Neural progenitor cell (in vitro differentiated cells): ENCODE measurements around the gene MACROH2A2. TPM values are rescaled to one million over a fixed set of nuclear protein-coding genes. Genes with fewer than 3 reads are reported as not detected.

Experiments used
- DNase-seq: peaks from one replicate; pipeline ENCODE4 v3.0.0-alpha.2; 2016; ENCODE audit warnings: low spot score
- H2AFZ ChIP-seq: fragments of 200-600 bp; sonication (generic); replicated peaks from 2 replicates; pipeline ENCODE4 v1.6.1; 2016; ENCODE audit warnings: antibody characterized with exemption
- H3F3A ChIP-seq: fragments of 200-600 bp; sonication (generic); 2 replicates; pipeline ENCODE4 v1.6.1; 2016; ENCODE audit warnings: antibody characterized with exemption, low read depth
- H3K27ac ChIP-seq: fragments of 200-600 bp; sonication (generic); 2 replicates; pipeline ENCODE4 v1.5.1; 2016; ENCODE audit warnings: mild to moderate bottlenecking
- H3K27me3 ChIP-seq: fragments of 200-600 bp; sonication (generic); 2 replicates; pipeline ENCODE4 v1.6.1; 2016; ENCODE audit warnings: mild to moderate bottlenecking, moderate library complexity
- H3K36me3 ChIP-seq: fragments of 200-600 bp; sonication (generic); 2 replicates; pipeline ENCODE4 v1.5.1; 2016
- H3K4me1 ChIP-seq: fragments of 200-600 bp; sonication (generic); 2 replicates; pipeline ENCODE4 v1.6.1; 2016; ENCODE audit warnings: mixed run types
- H3K4me2 ChIP-seq: fragments of 200-600 bp; sonication (generic); 2 replicates; pipeline ENCODE4 v1.6.1; 2016
- H3K4me3 ChIP-seq: fragments of 200-600 bp; sonication (generic); 2 replicates; pipeline ENCODE4 v1.5.1; 2016
- H3K79me2 ChIP-seq: fragments of 200-600 bp; sonication (generic); 2 replicates; pipeline ENCODE4 v1.6.1; 2016; ENCODE audit warnings: low read depth
- H3K9ac ChIP-seq: fragments of 200-600 bp; sonication (generic); 2 replicates; pipeline ENCODE4 v1.6.1; 2016
- H3K9me3 ChIP-seq: fragments of 200-600 bp; sonication (generic); 2 replicates; pipeline ENCODE4 v1.5.1; 2016; ENCODE audit warnings: low read depth
- H4K20me1 ChIP-seq: fragments of 200-600 bp; sonication (generic); 2 replicates; pipeline ENCODE4 v1.6.1; 2016; ENCODE audit warnings: low read depth
- H3K27ac Mint-ChIP-seq: 3 replicates; pipeline ENCODE4 v1.8.0; 2021; ENCODE audit warnings: mixed read lengths
- H3K27me3 Mint-ChIP-seq: 2 replicates; pipeline ENCODE4 v1.8.0; 2022; ENCODE audit warnings: low read depth, mild to moderate bottlenecking, inconsistent platforms, moderate library complexity, mixed read lengths; ENCODE audit not compliant: insufficient read depth
- H3K36me3 Mint-ChIP-seq: 3 replicates; pipeline ENCODE4 v1.8.0; 2021; ENCODE audit warnings: mixed read lengths
- H3K4me1 Mint-ChIP-seq: 3 replicates; pipeline ENCODE4 v1.8.0; 2021; ENCODE audit warnings: mixed read lengths
- H3K4me3 Mint-ChIP-seq: 3 replicates; pipeline ENCODE4 v1.8.0; 2021; ENCODE audit warnings: mild to moderate bottlenecking, moderate library complexity, mixed read lengths
- H3K9me3 Mint-ChIP-seq: 3 replicates; pipeline ENCODE4 v1.8.0; 2020; ENCODE audit warnings: mixed read lengths
- CTCF ChIP-seq: fragments of 200-600 bp; sonication (generic); IDR thresholded peaks from 2 replicates; pipeline ENCODE4 v1.5.1; 2017; ENCODE audit warnings: antibody characterized with exemption, mild to moderate bottlenecking
- EZH2 ChIP-seq: fragments of 200-600 bp; sonication (generic); IDR thresholded peaks from 2 replicates; pipeline ENCODE4 v1.6.1; 2017; ENCODE audit warnings: antibody characterized with exemption, mild to moderate bottlenecking, moderate library complexity
- EZH2phosphoT487 ChIP-seq: fragments of 200-600 bp; sonication (generic); IDR thresholded peaks from 2 replicates; pipeline ENCODE4 v1.6.1; 2017; ENCODE audit warnings: antibody characterized with exemption
- total RNA-seq: library from RNA; depleted of rRNA; stranded (reverse); fragments of >200 nt; gene quantifications from 2 replicates; pipeline ENCODE4 v1.2.3, GENCODE V29; 2015; ENCODE audit warnings: low replicate concordance

MACROH2A2 gene
- total RNA-seq, 1 donor from 2014 or later = 159 TPM

GRCh38 chr10:70064486-70064885 is 11.8 kb downstream of the MACROH2A2 start:
- no peak overlapping the region for H3K4me2 ChIP-seq
- peaks cover 49% of the 10 kb centered on the region for H3K36me3 Mint-ChIP-seq
- peaks cover 99% of the 10 kb centered on the region for H4K20me1 ChIP-seq
- H3F3A ChIP-seq = no peaks in the 10 kb centered on the region
- no peaks in the 10 kb centered on the region for H3K9me3 ChIP-seq
- no peak overlapping the region for H3K4me3 ChIP-seq
- peaks cover 3% of the 10 kb centered on the region for H3K9me3 Mint-ChIP-seq
- peaks cover 5% of the 10 kb centered on the region for H3K4me1 ChIP-seq
- no peaks in the 10 kb centered on the region for H3K27me3 Mint-ChIP-seq
- TF ChIP-seq EZH2 (no peak), EZH2phosphoT487 (no peak), CTCF (no peak)
- H3K27ac Mint-ChIP-seq = no peak overlapping the region
- peaks cover 7% of the 10 kb centered on the region for H3K4me1 Mint-ChIP-seq
- peaks cover 43% of the 10 kb centered on the region for H3K79me2 ChIP-seq
- peaks cover 4% of the 10 kb centered on the region for H3K36me3 ChIP-seq
- H3K9ac ChIP-seq = no peak overlapping the region
- H2AFZ ChIP-seq = no peak overlapping the region
- no peak for DNase-seq
- no peaks in the 10 kb centered on the region for H3K27me3 ChIP-seq
- H3K27ac ChIP-seq = no peak overlapping the region
- H3K4me3 Mint-ChIP-seq = no peak overlapping the region

DNA sequence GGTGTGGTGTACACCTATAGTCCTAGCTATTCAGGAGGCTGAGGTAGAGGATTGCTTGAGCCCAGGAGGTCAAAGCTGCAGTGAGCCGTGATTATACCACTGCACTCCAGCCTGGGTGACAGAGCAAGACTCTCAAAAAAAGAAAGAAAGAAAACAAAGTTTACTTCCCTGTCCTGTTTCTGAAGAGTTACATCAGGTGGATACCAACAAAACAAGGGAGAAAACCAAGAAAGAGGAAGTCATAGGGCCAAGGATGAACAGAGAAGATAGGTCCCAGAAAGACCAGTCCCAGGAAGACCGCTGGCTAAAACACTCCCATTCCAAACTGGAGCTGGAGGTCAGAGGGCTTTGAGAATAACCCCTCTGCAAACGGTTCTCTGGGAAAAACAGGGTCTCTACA is 13.5 kb downstream of the MACROH2A2 start:
- DNase-seq = no peak
- H3K27me3 Mint-ChIP-seq = peaks cover 5% of the 10 kb centered on the region
- no peak overlapping the region for H3K4me2 ChIP-seq
- peaks cover 3% of the 10 kb centered on the region for H3K9me3 Mint-ChIP-seq
- no peak overlapping the region for H3K27ac ChIP-seq
- peaks cover 2% of the 10 kb centered on the region for H3F3A ChIP-seq
- H3K4me1 ChIP-seq = peaks cover 7% of the 10 kb centered on the region
- no peak overlapping the region for H3K9ac ChIP-seq
- no peak overlapping the region for H3K4me3 ChIP-seq
- no peaks in the 10 kb centered on the region for H3K9me3 ChIP-seq
- H3K36me3 Mint-ChIP-seq = peaks cover 49% of the 10 kb centered on the region
- peaks cover 4% of the 10 kb centered on the region for H3K36me3 ChIP-seq
- no peak overlapping the region for H3K27ac Mint-ChIP-seq
- H4K20me1 ChIP-seq = peaks cover 99% of the 10 kb centered on the region
- H3K79me2 ChIP-seq = peaks cover 26% of the 10 kb centered on the region
- no peaks in the 10 kb centered on the region for H3K27me3 ChIP-seq
- H2AFZ ChIP-seq = no peak overlapping the region
- no peak for TF ChIP-seq EZH2
- TF ChIP-seq EZH2phosphoT487 = no peak
- H3K4me3 Mint-ChIP-seq = no peak overlapping the region
- H3K4me1 Mint-ChIP-seq = peaks cover 3% of the 10 kb centered on the region

- no peaks in the 10 kb centered on the region for H3K27me3 ChIP-seq
- peaks cover 5% of the 10 kb centered on the region for H3K27me3 Mint-ChIP-seq
- H4K20me1 ChIP-seq = peaks cover 99% of the 10 kb centered on the region
- H3K4me1 Mint-ChIP-seq = no peaks in the 10 kb centered on the region
- no peak overlapping the region for H3K9ac ChIP-seq
- H3K4me3 ChIP-seq = no peak overlapping the region
- H3K4me3 Mint-ChIP-seq = no peak overlapping the region
- no peak overlapping the region for H3K27ac ChIP-seq
- no peaks in the 10 kb centered on the region for H3K9me3 ChIP-seq
- DNase-seq = no peak
- peaks cover 12% of the 10 kb centered on the region for H3K79me2 ChIP-seq
- TF ChIP-seq EZH2 = no peak
- no peak for TF ChIP-seq CTCF
- no peak for TF ChIP-seq EZH2phosphoT487
- no peak overlapping the region for H3K27ac Mint-ChIP-seq
- peaks cover 3% of the 10 kb centered on the region for H3F3A ChIP-seq
- peaks cover 3% of the 10 kb centered on the region for H3K9me3 Mint-ChIP-seq
- peaks cover 9% of the 10 kb centered on the region for H3K4me1 ChIP-seq
- H3K4me2 ChIP-seq = no peak overlapping the region
- peaks cover 54% of the 10 kb centered on the region for H3K36me3 Mint-ChIP-seq
- no peak overlapping the region for H2AFZ ChIP-seq
- H3K36me3 ChIP-seq = peaks cover 4% of the 10 kb centered on the region
These were observed 14.9 kb downstream of the MACROH2A2 start for GRCh38 chr10:70067586-70067985.

DNA sequence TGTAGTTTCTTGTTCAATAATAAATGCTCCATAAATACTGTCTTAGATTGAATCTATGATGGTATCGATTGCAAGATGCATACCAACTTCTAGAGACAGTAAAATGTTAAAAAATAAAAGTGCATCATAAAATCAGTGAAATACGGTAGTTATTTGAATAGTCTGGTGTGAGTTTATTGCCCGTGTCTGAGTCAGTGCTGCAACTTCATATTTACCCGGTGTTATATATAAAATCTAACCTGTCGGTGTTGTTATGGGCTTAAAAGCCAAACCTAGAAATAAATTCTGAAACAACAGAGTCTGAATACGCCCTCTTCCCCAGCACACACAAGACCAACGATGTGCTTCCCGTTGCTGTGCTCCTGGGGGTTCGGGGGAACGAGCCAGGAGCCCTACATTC is 16.3 kb downstream of the MACROH2A2 start:
- Mint-ChIP-seq H3K27me3 (peaks cover 5% of the 10 kb centered on the region), H3K36me3 (peaks cover 57% of the 10 kb centered on the region), H3K4me3 (no peak overlapping the region), H3K4me1 (no peaks in the 10 kb centered on the region), H3K27ac (no peak overlapping the region), H3K9me3 (peaks cover 3% of the 10 kb centered on the region)
- no peak overlapping the region for H3K9ac ChIP-seq
- no peak for DNase-seq
- H3K36me3 ChIP-seq = peaks cover 4% of the 10 kb centered on the region
- TF ChIP-seq CTCF = no peak
- H3K27me3 ChIP-seq = no peaks in the 10 kb centered on the region
- H3K9me3 ChIP-seq = no peaks in the 10 kb centered on the region
- no peak overlapping the region for H3K4me2 ChIP-seq
- peaks cover 9% of the 10 kb centered on the region for H3K4me1 ChIP-seq
- no peak overlapping the region for H2AFZ ChIP-seq
- no peak overlapping the region for H3K4me3 ChIP-seq
- H3F3A ChIP-seq = peaks cover 3% of the 10 kb centered on the region
- peaks cover 99% of the 10 kb centered on the region for H4K20me1 ChIP-seq
- H3K27ac ChIP-seq = no peak overlapping the region
- H3K79me2 ChIP-seq = peaks cover 3% of the 10 kb centered on the region
